ENCODE data around the gene CDK18. TPM values are rescaled to one million over a fixed set of nuclear protein-coding genes. Genes with fewer than 3 reads are reported as not detected.

The CDK18 gene
- total and polyA plus RNA-seq, 3 experiments from 2014 or later: 0.43 to 1.6 (median 1.4) TPM

DNA sequence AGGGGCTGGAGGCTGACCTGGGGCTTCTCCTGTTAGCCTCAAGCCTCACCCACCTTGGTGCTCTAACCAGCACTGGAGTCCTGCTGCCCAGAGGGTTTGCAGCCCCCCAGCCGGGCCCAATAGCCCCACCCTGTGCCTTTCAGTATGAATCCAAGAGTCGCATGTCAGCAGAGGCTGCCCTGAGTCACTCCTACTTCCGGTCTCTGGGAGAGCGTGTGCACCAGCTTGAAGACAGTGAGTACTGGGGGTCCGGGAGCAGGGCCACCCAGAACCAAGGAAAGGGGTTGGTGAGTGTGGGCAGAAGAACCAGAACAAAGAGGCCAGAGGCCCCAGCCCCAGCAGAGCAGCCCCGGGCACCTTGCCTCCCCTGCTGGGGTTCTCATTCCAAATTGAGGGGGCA is 25.6 kb downstream of the CDK18 start:
- H3K4me1 ChIP-seq (ENCODE audit: insufficient read depth, low read length): no peaks in the 10 kb centered on the region
- H3K27ac ChIP-seq (ENCODE audit: low read depth, low read length): no peak overlapping the region
- CTCF ChIA-PET: interaction anchor here (0.6 to 5.1 kb wide), 10 partner anchors 11 to 181 kb away, joined by 3 to 66 read pairs (median 4); partner anchors contain the start of gene ELK4
- POLR2A ChIA-PET: interaction anchor here (0.6 kb wide), 1 partner anchor 334 kb away, joined by 3 read pairs; no protein-coding TSS in a partner anchor
- Mint-ChIP-seq H3K4me3 (peak overlapping the region in 1 of 7 donors; percentile 42), H3K27me3 (peaks cover 4 to 8% of the 10 kb centered on the region in 2 donors), H3K27ac (peak overlapping the region in 1 of 8 donors; percentile 47), H3K36me3 (no peaks in the 10 kb centered on the region), H3K4me1 (peaks cover 0 to 7% (median 4%) of the 10 kb centered on the region in 3 donors), H3K9me3 (no peaks in the 10 kb centered on the region)
- DNase-seq: no peak
- H3K27me3 ChIP-seq (ENCODE audit: insufficient read depth, low read length, poor library complexity, severe bottlenecking): no peaks in the 10 kb centered on the region
- H3K36me3 ChIP-seq (ENCODE audit: insufficient read depth, low read length): no peaks in the 10 kb centered on the region
- no peaks in the 10 kb centered on the region for H3K9me3 ChIP-seq (ENCODE audit: low read length)
- H3K4me3 ChIP-seq (ENCODE audit: low read length): no peak overlapping the region

DNA sequence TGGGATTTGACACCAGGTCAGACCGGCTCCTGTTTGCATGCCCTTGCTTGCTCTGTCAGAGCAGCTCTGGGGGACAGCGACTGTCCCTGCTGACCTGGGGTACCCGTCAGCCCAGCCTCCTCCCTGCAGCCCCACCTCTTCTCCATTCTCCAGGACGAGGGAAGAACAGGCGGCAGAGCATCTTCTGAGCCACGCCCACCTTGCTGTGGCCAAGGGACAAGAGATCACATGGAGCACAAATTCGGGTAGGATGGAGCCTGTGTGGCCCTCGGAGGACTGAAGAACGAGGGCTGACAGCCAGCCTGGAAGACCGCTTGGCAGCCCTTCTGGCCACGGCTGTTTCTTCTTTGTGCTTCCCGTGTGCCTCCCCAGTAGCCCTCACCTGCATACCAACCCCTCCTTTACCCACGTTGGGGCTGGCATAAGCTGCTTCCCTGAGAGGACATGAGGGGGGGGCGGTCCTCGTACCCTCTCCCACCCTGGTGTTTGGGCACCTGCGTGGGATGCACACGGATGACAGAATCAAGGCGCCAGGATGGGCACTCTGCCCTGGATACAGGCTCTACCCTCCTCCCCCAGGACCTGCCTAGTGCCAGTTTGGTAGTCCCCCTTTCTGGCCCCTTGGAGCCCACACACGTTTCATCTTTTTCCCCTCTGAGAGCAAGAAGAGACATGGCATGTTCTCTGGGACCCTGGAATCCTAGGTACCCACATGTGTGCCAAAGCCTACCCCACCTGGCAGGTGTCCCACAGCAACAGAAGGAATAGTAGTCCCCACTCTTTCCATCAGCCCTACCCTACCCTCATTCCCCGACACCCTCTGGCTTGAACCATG is 26.9 kb downstream of the CDK18 start:
- no peaks in the 10 kb centered on the region for H3K4me1 ChIP-seq (ENCODE audit: insufficient read depth, low read length)
- H3K4me3 ChIP-seq (ENCODE audit: low read length): no peak overlapping the region
- H3K9me3 Mint-ChIP-seq: no peaks in the 10 kb centered on the region
- H3K36me3 Mint-ChIP-seq: no peaks in the 10 kb centered on the region
- no peaks in the 10 kb centered on the region for H3K36me3 ChIP-seq (ENCODE audit: insufficient read depth, low read length)
- no peak overlapping the region for H3K27ac ChIP-seq (ENCODE audit: low read depth, low read length)
- no peak overlapping the region for H3K27ac Mint-ChIP-seq
- CTCF ChIA-PET: interaction anchor here (0.8 to 5.1 kb wide), 5 partner anchors 45 to 206 kb away, joined by 3 to 66 read pairs (median 6); no protein-coding TSS in a partner anchor
- DNase-seq: no peak
- POLR2A ChIA-PET: no interaction called here
- H3K27me3 Mint-ChIP-seq: peaks cover 4 to 10% of the 10 kb centered on the region in 2 donors
- peaks cover 0 to 7% (median 4%) of the 10 kb centered on the region in 3 donors for H3K4me1 Mint-ChIP-seq
- H3K9me3 ChIP-seq (ENCODE audit: low read length): no peaks in the 10 kb centered on the region
- no peak overlapping the region for H3K4me3 Mint-ChIP-seq
- peaks cover 1% of the 10 kb centered on the region for H3K27me3 ChIP-seq (ENCODE audit: insufficient read depth, low read length, poor library complexity, severe bottlenecking)

DNA sequence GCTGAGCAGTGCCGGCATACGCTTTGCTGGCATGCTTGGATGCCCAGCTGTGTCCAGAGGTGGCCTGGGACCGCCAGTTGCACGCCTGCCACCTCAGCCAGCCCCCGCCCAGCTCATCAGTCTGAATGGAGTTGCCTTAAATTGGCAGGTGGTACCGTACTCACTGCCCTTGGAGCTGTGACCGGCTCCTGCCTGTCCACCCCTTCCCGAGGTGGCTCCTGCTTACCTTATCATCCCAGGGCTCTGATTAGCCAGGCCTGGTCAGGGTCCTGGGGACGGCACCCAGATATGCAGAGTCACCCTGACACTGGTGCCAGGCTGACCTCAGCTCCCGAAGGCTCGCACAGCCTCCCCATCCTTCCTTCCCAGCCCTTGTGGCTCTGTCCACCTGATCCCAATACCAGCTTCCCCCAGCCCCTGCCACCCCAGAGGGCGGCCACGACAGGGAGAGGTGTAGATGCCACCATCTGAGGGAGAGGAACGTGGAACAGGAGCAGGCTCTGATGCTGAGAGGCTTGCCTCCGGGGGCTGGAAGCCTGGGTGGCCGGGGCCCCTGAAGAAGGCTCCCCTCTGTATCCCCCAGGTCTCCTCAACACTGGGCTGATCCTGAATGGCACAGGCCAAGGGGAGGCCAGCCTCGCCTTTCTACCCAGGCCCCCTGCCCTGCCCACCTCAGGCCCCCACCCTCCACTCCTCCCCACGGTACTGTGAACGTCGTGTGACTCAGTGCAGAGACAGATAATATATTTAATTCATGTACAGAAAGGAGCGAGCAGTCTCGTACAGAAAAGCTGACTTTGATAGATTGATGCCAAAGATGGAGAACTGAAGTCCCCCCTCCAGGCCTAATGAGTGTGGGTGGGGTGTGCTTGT is 27.8 kb downstream of the CDK18 start:
- H3K36me3 ChIP-seq (ENCODE audit: insufficient read depth, low read length): no peaks in the 10 kb centered on the region
- no peak overlapping the region for H3K27ac Mint-ChIP-seq

GRCh38 chr1:205532996-205533735 is 28.7 kb downstream of the CDK18 start:
- H3K27ac Mint-ChIP-seq: no peak overlapping the region
- H3K27me3 ChIP-seq (ENCODE audit: insufficient read depth, low read length, poor library complexity, severe bottlenecking): peaks cover 4% of the 10 kb centered on the region
- peak in 1 of 5 donors; percentile 35 for DNase-seq
- ChIA-PET POLR2A (no interaction called here), CTCF (interaction anchor here (0.8 to 3.5 kb wide), 4 partner anchors 9 to 137 kb away, joined by 3 to 20 read pairs (median 3); no protein-coding TSS in a partner anchor)
- no peak overlapping the region for H3K4me3 ChIP-seq (ENCODE audit: low read length)
- H3K36me3 ChIP-seq (ENCODE audit: insufficient read depth, low read length): no peaks in the 10 kb centered on the region
- H3K4me3 Mint-ChIP-seq: no peak overlapping the region
- peaks cover 8 to 19% of the 10 kb centered on the region in 2 donors for H3K27me3 Mint-ChIP-seq
- peaks cover 0 to 2% (median 0%) of the 10 kb centered on the region in 5 donors for H3K9me3 Mint-ChIP-seq
- H3K36me3 Mint-ChIP-seq: no peaks in the 10 kb centered on the region
- no peaks in the 10 kb centered on the region for H3K4me1 ChIP-seq (ENCODE audit: insufficient read depth, low read length)
- H3K27ac ChIP-seq (ENCODE audit: low read depth, low read length): no peak overlapping the region
- H3K9me3 ChIP-seq (ENCODE audit: low read length): no peaks in the 10 kb centered on the region
- H3K4me1 Mint-ChIP-seq: peaks cover 5 to 10% (median 8%) of the 10 kb centered on the region in 3 donors

More for the DNA sequence above, 27.8 kb downstream of the CDK18 start:
- peaks cover 5 to 17% of the 10 kb centered on the region in 2 donors for H3K27me3 Mint-ChIP-seq
- no peaks in the 10 kb centered on the region for H3K36me3 Mint-ChIP-seq
- H3K4me3 Mint-ChIP-seq: no peak overlapping the region
- CTCF ChIA-PET: interaction anchor here (0.8 to 5.1 kb wide), 3 partner anchors 59 to 136 kb away, joined by 3 to 66 read pairs (median 3); no protein-coding TSS in a partner anchor
- peaks cover 0 to 2% (median 0%) of the 10 kb centered on the region in 5 donors for H3K9me3 Mint-ChIP-seq
- Histone ChIP-seq H3K27me3 (ENCODE audit: insufficient read depth, low read length, poor library complexity, severe bottlenecking) (peaks cover 4% of the 10 kb centered on the region), H3K4me3 (ENCODE audit: low read length) (no peak overlapping the region), H3K27ac (ENCODE audit: low read depth, low read length) (no peak overlapping the region), H3K4me1 (ENCODE audit: insufficient read depth, low read length) (no peaks in the 10 kb centered on the region), H3K9me3 (ENCODE audit: low read length) (no peaks in the 10 kb centered on the region)
- peaks cover 5 to 10% (median 6%) of the 10 kb centered on the region in 3 donors for H3K4me1 Mint-ChIP-seq
- POLR2A ChIA-PET: no interaction called here
- peak in 1 of 5 donors; percentile 21 for DNase-seq

- Mint-ChIP-seq H3K4me1 (peaks cover 5 to 8% (median 8%) of the 10 kb centered on the region in 3 donors), H3K36me3 (no peaks in the 10 kb centered on the region), H3K4me3 (no peak overlapping the region), H3K27ac (no peak overlapping the region), H3K9me3 (peaks cover 0 to 2% (median 0%) of the 10 kb centered on the region in 5 donors), H3K27me3 (peaks cover 8 to 24% of the 10 kb centered on the region in 2 donors)
- H3K4me3 ChIP-seq (ENCODE audit: low read length): no peak overlapping the region
- peaks cover 4% of the 10 kb centered on the region for H3K27me3 ChIP-seq (ENCODE audit: insufficient read depth, low read length, poor library complexity, severe bottlenecking)
- H3K36me3 ChIP-seq (ENCODE audit: insufficient read depth, low read length): no peaks in the 10 kb centered on the region
- no peaks in the 10 kb centered on the region for H3K9me3 ChIP-seq (ENCODE audit: low read length)
- POLR2A ChIA-PET: no interaction called here
- H3K27ac ChIP-seq (ENCODE audit: low read depth, low read length): no peak overlapping the region
- H3K4me1 ChIP-seq (ENCODE audit: insufficient read depth, low read length): no peaks in the 10 kb centered on the region
- DNase-seq: peak in 1 of 5 donors; percentile 41
- CTCF ChIA-PET: interaction anchor here (0.8 to 3.5 kb wide), 4 partner anchors 10 to 198 kb away, joined by 3 to 20 read pairs (median 4); no protein-coding TSS in a partner anchor
Observed at GRCh38 chr1:205533748-205534443, 29.4 kb downstream of the CDK18 start.

DNA sequence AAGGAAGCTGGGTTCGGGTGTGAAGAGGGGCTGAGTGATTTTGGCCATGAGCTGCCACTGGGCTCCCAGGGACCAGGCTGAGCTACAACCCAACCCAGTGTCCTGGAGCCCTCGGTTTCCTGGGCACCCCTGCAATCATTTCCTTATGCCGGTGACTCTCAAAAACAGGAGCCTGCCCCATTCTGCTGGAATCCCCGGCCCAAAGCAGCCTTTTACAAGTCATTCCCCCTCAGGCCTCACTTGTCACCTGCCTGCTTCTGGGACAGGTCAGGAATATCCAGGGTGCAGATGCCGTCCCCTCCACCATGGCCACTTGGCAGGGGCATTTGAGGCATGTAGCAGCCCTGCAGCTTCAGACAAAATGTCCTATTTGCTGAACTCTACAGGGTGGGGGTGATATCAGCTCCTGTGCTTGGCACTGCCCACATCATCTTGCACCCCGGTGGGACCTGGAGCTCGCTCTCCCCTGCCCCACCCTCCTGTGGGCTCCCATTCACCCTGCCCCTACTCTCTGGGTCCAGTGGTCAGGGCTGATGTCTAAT is 30.0 kb downstream of the CDK18 start:
- ChIA-PET POLR2A (no interaction called here), CTCF (interaction anchor here (0.8 to 3.5 kb wide), 3 partner anchors 10 to 199 kb away, joined by 3 to 20 read pairs (median 4); no protein-coding TSS in a partner anchor)
- Mint-ChIP-seq H3K4me3 (no peak overlapping the region), H3K9me3 (peaks cover 0 to 2% (median 0%) of the 10 kb centered on the region in 5 donors), H3K4me1 (peaks cover 3 to 8% (median 5%) of the 10 kb centered on the region in 3 donors), H3K36me3 (no peaks in the 10 kb centered on the region), H3K27me3 (peaks cover 8 to 25% of the 10 kb centered on the region in 2 donors), H3K27ac (peak overlapping the region in 1 of 8 donors; percentile 38)
- no peaks in the 10 kb centered on the region for H3K4me1 ChIP-seq (ENCODE audit: insufficient read depth, low read length)
- peak in 1 of 5 donors; percentile 30 for DNase-seq
- H3K27me3 ChIP-seq (ENCODE audit: insufficient read depth, low read length, poor library complexity, severe bottlenecking): peaks cover 4% of the 10 kb centered on the region
- no peaks in the 10 kb centered on the region for H3K9me3 ChIP-seq (ENCODE audit: low read length)
- H3K27ac ChIP-seq (ENCODE audit: low read depth, low read length): no peak overlapping the region
- no peak overlapping the region for H3K4me3 ChIP-seq (ENCODE audit: low read length)
- H3K36me3 ChIP-seq (ENCODE audit: insufficient read depth, low read length): no peaks in the 10 kb centered on the region
